MCF 10A (cell line): ENCODE data around the gene DPH7. TPM values are rescaled to one million over a fixed set of nuclear protein-coding genes. Genes with fewer than 3 reads are reported as not detected.
A peak's percentile ranks its signal among the peaks of the same experiment; 100 is the strongest.

Experiments used
- BruUV-seq: library from RNA; stranded (reverse); fragments of 400-500 nt; replicated peaks from 2 replicates; lab custom pipeline; 2021; lab: Mats Ljungman, UMichigan
- CTCF ChIA-PET: fragments of 300-600 bp; sonication (Branson Sonifier 250); formaldehyde crosslinking; extraction: SDS; loops from one replicate; lab custom pipeline; 2021; ENCODE audit warnings: antibody characterized with exemption, inconsistent platforms; lab: Yijun Ruan, JAX
- POLR2A ChIA-PET: fragments of 300-600, 350-650 bp; sonication (Branson Sonifier 250); formaldehyde crosslinking; extraction: SDS; loops from one replicate; lab custom pipeline; 2020; ENCODE audit warnings: antibody characterized with exemption, inconsistent platforms; lab: Yijun Ruan, JAX
- DNase-seq: peaks from one replicate; pipeline ENCODE4 v3.0.0-alpha.2; 2018; ENCODE audit not compliant: unreplicated experiment
- H3K27ac Mint-ChIP-seq: one replicate; pipeline ENCODE4 v1.8.0; 2022; ENCODE audit warnings: mild to moderate bottlenecking, low read depth, mixed read lengths; ENCODE audit not compliant: unreplicated experiment
- H3K27me3 Mint-ChIP-seq: one replicate; pipeline ENCODE4 v1.8.0; 2022; ENCODE audit warnings: mixed read lengths; ENCODE audit not compliant: insufficient read depth, unreplicated experiment
- H3K36me3 Mint-ChIP-seq: one replicate; pipeline ENCODE4 v1.8.0; 2022; ENCODE audit warnings: mild to moderate bottlenecking, moderate library complexity, mixed read lengths; ENCODE audit not compliant: insufficient read depth, unreplicated experiment
- H3K4me1 Mint-ChIP-seq: one replicate; pipeline ENCODE4 v1.8.0; 2022; ENCODE audit warnings: mixed read lengths; ENCODE audit not compliant: insufficient read depth, unreplicated experiment
- H3K4me3 Mint-ChIP-seq: one replicate; pipeline ENCODE4 v1.8.0; 2022; ENCODE audit warnings: mild to moderate bottlenecking, moderate library complexity, mixed read lengths; ENCODE audit not compliant: unreplicated experiment
- H3K9me3 Mint-ChIP-seq: one replicate; pipeline ENCODE4 v1.8.0; 2022; ENCODE audit warnings: mixed read lengths; ENCODE audit not compliant: unreplicated experiment
- CTCF ChIP-seq: fragments of 200-600 bp; IDR thresholded peaks from one replicate; pipeline ENCODE4 v1.8.0; 2022; ENCODE audit warnings: antibody characterized with exemption, mild to moderate bottlenecking; ENCODE audit not compliant: unreplicated experiment
- intact Hi-C: fragments of 100-400 bp; cut with micrococcal nuclease; formaldehyde crosslinking; loops from 2 replicates; pipeline ENCODE4 v1.14.1; 2022
- total RNA-seq: library from RNA; stranded (reverse); gene quantifications from 2 replicates; pipeline ENCODE4 v1.2.3, GENCODE V29; 2022

DPH7 gene
- total RNA-seq, 1 experiment from 2014 or later = 46.4 TPM

- TSS peak; percentile 4 for BruUV-seq
- Mint-ChIP-seq H3K27me3 (no peaks in the 10 kb centered on the region), H3K4me1 (peaks cover 34% of the 10 kb centered on the region), H3K36me3 (peaks cover 35% of the 10 kb centered on the region), H3K27ac (peak overlapping the region; percentile 94), H3K9me3 (no peaks in the 10 kb centered on the region), H3K4me3 (peak overlapping the region; percentile 87)
- intact Hi-C loops = no loop called here
- no peak for TF ChIP-seq CTCF
- POLR2A ChIA-PET = interaction anchor here (0.7 to 2.9 kb wide), 8 partner anchors 9 to 480 kb away, joined by 3 to 21 read pairs (median 4); partner anchors contain the start of genes DPH7, EHMT1, MRPL41 and PNPLA7
- no peak for DNase-seq
- CTCF ChIA-PET = interaction anchor here (0.6 to 1.0 kb wide), 3 partner anchors 12 to 72 kb away, joined by 3 to 4 read pairs (median 3); partner anchors contain the start of gene EHMT1
Observed at GRCh38 chr9:137607141-137607857, 28.6 kb upstream of the DPH7 start.

- intact Hi-C loops = no loop called here
- no peaks in the 10 kb centered on the region for H3K9me3 Mint-ChIP-seq
- CTCF ChIA-PET = interaction anchor here (0.9 to 1.0 kb wide), 2 partner anchors 12 to 72 kb away, joined by 3 to 4 read pairs; partner anchors contain the start of gene EHMT1
- H3K4me1 Mint-ChIP-seq = peaks cover 29% of the 10 kb centered on the region
- peak overlapping the region; percentile 94 for H3K27ac Mint-ChIP-seq
- no TSS peak for BruUV-seq
- peak overlapping the region; percentile 87 for H3K4me3 Mint-ChIP-seq
- peaks cover 29% of the 10 kb centered on the region for H3K36me3 Mint-ChIP-seq
- H3K27me3 Mint-ChIP-seq = no peaks in the 10 kb centered on the region
- no peak for TF ChIP-seq CTCF
- POLR2A ChIA-PET = interaction anchor here (1.2 to 2.9 kb wide), 4 partner anchors 13 to 56 kb away, joined by 4 to 21 read pairs (median 9); partner anchors contain the start of genes EHMT1, MRPL41, PNPLA7 and ZMYND19
- no peak for DNase-seq
Observed at GRCh38 chr9:137606734-137607138, 28.0 kb upstream of the DPH7 start.

GRCh38 chr9:137606005-137606621 lies 27.4 kb upstream of the DPH7 start:
- no peaks in the 10 kb centered on the region for H3K27me3 Mint-ChIP-seq

More at GRCh38 chr9:137606005-137606621, 27.4 kb upstream of the DPH7 start:
- POLR2A ChIA-PET = interaction anchor here (1.1 to 2.9 kb wide), 3 partner anchors 13 to 28 kb away, joined by 3 to 21 read pairs (median 18); partner anchors contain the start of gene EHMT1
- Mint-ChIP-seq H3K4me1 (peaks cover 23% of the 10 kb centered on the region), H3K27ac (peak overlapping the region; percentile 94), H3K4me3 (peak overlapping the region; percentile 87), H3K36me3 (peaks cover 23% of the 10 kb centered on the region), H3K9me3 (no peaks in the 10 kb centered on the region)
- TF ChIP-seq CTCF = no peak
- CTCF ChIA-PET = no interaction called here
- DNase-seq = no peak
- intact Hi-C loops = no loop called here
- no TSS peak for BruUV-seq
